ENCODE data around the gene CARNS1.

Gene CARNS1

DNA sequence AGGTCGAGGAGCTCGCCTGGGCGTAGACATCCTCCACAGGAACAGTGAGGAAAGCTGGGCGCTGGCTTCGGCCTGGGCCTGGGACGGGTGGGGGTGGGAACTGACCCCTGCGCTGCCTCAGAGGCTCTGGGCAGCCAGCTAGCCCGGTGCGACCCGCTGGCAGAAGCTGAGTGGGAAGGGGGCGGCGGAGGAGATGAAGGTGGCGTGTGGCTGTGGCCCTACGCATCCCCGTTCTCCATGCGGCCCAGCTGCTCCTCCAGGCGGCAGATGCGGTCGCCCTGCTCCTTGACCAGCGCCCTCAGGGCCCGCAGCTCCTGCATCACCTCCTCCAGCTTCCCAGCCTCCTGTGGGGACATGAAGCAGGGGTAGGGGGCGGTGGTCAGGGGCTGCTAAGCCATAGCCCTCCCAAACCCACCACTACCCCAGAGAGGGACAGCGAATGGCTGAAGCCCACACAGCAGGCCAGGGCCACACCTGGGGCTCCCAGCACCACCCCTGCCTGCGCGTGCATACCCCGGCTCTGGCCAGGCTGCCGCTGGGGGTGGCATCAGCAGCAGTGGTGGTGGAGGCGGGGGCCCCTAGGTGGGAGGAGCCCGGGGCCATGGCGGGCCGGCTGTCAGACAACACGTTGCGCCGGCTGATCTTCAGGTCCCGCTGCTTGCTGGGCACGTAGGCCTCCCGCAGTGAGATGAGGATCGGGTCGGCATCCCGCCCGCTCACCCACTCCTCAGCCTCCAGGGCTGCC lies 22.9 kb downstream of the CARNS1 start:
- TF ChIP-seq, protein P1, sequence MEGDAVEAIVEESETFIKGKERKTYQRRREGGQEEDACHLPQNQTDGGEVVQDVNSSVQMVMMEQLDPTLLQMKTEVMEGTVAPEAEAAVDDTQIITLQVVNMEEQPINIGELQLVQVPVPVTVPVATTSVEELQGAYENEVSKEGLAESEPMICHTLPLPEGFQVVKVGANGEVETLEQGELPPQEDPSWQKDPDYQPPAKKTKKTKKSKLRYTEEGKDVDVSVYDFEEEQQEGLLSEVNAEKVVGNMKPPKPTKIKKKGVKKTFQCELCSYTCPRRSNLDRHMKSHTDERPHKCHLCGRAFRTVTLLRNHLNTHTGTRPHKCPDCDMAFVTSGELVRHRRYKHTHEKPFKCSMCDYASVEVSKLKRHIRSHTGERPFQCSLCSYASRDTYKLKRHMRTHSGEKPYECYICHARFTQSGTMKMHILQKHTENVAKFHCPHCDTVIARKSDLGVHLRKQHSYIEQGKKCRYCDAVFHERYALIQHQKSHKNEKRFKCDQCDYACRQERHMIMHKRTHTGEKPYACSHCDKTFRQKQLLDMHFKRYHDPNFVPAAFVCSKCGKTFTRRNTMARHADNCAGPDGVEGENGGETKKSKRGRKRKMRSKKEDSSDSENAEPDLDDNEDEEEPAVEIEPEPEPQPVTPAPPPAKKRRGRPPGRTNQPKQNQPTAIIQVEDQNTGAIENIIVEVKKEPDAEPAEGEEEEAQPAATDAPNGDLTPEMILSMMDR (conservative IDR thresholded peaks at IDR 0.05; ENCODE audit: low read length) = no peak
- no peak for TF ChIP-seq EZH2phosphoT487 (IDR thresholded peaks at IDR 0.05; ENCODE audit: borderline replicate concordance)
- Histone ChIP-seq H3K4me1 (ENCODE audit: insufficient read depth, low read length, poor library complexity, severe bottlenecking) (peaks cover 53% of the 10 kb centered on the region), H3K9ac (ENCODE audit: low read depth, low read length, poor library complexity, severe bottlenecking) (peak overlapping the region; percentile 100), H3K4me3 (ENCODE audit: low read length, poor library complexity, severe bottlenecking) (peak overlapping the region; percentile 100), H4K20me1 (ENCODE audit: insufficient read depth, low read length, poor library complexity, severe bottlenecking) (peaks cover 35% of the 10 kb centered on the region), H3K36me3 (ENCODE audit: insufficient read depth, low read length) (peaks cover 20% of the 10 kb centered on the region; the same call in 1 of the 2 replicates), H3K9me2 (replicated peaks; ENCODE audit: low read depth, low read length) (no peaks in the 10 kb centered on the region), H3F3A (ENCODE audit: low read depth) (0 out of 2 replicates have a peak, but pooled peaks cover 2% of the 10 kb centered on the region), H3K79me2 (ENCODE audit: insufficient read depth, low read length) (peaks cover 69% of the 10 kb centered on the region), H3K27me3 (ENCODE audit: insufficient read depth, low read length, poor library complexity, severe bottlenecking) (no peaks in the 10 kb centered on the region), H3K9me3 (ENCODE audit: insufficient read depth, low read depth, low read length) (no peaks in the 10 kb centered on the region), H2AFZ (ENCODE audit: low read length) (no peak overlapping the region), H3K4me2 (ENCODE audit: low read depth, low read length, poor library complexity, severe bottlenecking) (peak overlapping the region; percentile 90)

DNA sequence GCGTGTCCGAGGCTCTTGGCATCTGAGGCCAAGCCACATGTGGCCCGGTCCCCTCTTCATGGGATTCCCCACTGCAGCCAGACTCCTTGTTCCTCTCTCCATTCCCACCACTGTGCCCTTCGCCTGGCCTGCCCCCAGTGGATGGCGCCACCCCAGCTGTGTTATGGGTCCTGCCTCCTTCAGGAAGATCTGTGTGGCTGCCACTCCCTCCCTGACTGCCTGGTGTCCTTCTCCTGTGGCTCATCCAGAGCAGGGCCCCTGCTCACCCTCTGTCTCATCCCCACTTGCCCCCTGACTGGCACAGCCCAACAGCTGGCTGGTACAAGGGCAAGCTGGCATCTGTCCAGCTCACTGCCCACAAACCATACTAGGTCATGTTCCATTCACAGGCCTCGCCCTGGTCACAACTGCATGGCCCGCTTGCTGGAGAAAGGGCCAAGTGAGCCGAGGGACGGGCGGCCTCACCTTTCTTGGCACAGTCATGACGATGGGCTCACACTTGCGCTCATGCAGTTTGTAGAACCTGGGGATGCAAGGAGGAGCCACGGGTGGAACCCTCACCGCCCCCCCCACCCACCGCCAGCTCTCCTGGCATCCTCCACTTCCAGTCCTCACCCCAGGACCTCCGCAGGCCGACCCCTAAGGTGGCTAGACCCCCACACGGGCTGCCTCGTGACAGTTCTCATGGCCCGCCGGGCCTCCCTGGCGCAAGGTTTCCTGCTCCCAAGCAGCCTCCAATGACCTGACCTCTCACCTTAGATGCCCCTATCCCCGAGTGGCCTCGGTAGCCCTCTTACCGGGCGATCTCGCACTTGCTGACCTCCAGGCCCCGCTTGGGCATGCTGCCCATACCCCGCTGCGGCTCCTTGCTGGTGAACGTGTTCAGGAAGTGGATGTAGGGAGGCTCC lies 24.1 kb downstream of the CARNS1 start:
- H3K9ac ChIP-seq (ENCODE audit: low read depth, low read length, poor library complexity, severe bottlenecking) = peak overlapping the region; percentile 100
- peaks cover 40% of the 10 kb centered on the region for H3K4me1 ChIP-seq (ENCODE audit: insufficient read depth, low read length, poor library complexity, severe bottlenecking)
- H3K4me2 ChIP-seq (ENCODE audit: low read depth, low read length, poor library complexity, severe bottlenecking) = peak overlapping the region; percentile 90
- peak overlapping the region; percentile 100 for H3K4me3 ChIP-seq (ENCODE audit: low read length, poor library complexity, severe bottlenecking)
- no peak overlapping the region for H2AFZ ChIP-seq (ENCODE audit: low read length)
- no peaks in the 10 kb centered on the region for H3K27me3 ChIP-seq (ENCODE audit: insufficient read depth, low read length, poor library complexity, severe bottlenecking)
- peaks cover 23% of the 10 kb centered on the region for H4K20me1 ChIP-seq (ENCODE audit: insufficient read depth, low read length, poor library complexity, severe bottlenecking)
- TF ChIP-seq EZH2phosphoT487 (IDR thresholded peaks at IDR 0.05; ENCODE audit: borderline replicate concordance) = no peak
- TF ChIP-seq, protein P1 (conservative IDR thresholded peaks at IDR 0.05; ENCODE audit: low read length) = peak; percentile 69
- 0 out of 2 replicates have a peak, but pooled peaks cover 2% of the 10 kb centered on the region for H3F3A ChIP-seq (ENCODE audit: low read depth)
- peaks cover 57% of the 10 kb centered on the region for H3K79me2 ChIP-seq (ENCODE audit: insufficient read depth, low read length)
- H3K9me3 ChIP-seq (ENCODE audit: insufficient read depth, low read depth, low read length) = no peaks in the 10 kb centered on the region
- no peaks in the 10 kb centered on the region for H3K9me2 ChIP-seq (replicated peaks; ENCODE audit: low read depth, low read length)
- H3K36me3 ChIP-seq (ENCODE audit: insufficient read depth, low read length) = peaks cover 13% of the 10 kb centered on the region; the same call in 1 of the 2 replicates

DNA sequence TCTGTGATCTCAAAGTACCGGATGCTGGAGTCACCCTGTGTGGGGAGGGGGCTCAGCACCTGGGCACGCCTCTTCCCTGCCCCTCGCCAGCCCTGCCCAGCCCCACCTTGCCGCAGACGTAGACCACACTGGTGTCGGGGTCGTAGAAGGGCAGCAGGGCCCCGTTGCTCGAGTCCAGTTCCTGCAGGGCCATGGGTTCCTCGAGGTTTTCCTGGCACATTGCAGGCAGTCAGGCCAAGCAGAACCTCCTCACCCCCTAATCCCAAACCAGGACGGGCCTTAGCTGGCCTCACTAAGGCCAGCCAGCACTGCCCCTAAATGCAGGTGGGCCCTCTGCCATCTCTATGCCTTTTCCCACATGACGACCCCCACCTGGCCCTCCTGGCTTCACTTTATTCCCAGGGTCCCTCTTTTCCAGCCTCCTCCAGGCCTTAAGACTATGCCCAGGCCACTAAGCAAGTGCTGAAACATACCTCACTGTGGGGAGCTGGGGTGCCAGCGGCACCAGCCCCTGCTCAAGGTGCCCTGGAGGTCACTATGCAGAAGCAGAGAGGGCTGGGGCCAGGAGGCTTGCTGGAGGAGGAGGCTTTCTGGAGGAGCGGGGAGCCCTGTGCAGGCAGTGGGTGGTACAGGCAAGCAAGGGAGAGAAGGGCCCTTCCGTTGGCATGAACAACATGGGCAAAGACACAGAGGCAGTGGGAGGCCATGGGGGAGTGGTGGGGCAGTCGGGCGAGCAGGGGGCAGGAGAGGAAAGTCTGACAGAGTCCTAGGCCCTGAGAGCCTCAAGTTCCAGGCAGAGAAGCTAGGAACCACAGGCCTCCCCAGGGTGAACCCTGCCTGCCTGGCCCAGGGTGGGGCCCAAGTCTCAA lies 25.0 kb downstream of the CARNS1 start:
- Histone ChIP-seq H3F3A (ENCODE audit: low read depth) (0 out of 2 replicates have a peak, but pooled peaks cover 2% of the 10 kb centered on the region), H3K36me3 (ENCODE audit: insufficient read depth, low read length) (peaks cover 4% of the 10 kb centered on the region; the same call in 1 of the 2 replicates), H3K79me2 (ENCODE audit: insufficient read depth, low read length) (peaks cover 48% of the 10 kb centered on the region), H2AFZ (ENCODE audit: low read length) (no peak overlapping the region), H3K9me2 (replicated peaks; ENCODE audit: low read depth, low read length) (no peaks in the 10 kb centered on the region), H3K4me3 (ENCODE audit: low read length, poor library complexity, severe bottlenecking) (no peak overlapping the region), H3K4me2 (ENCODE audit: low read depth, low read length, poor library complexity, severe bottlenecking) (peak overlapping the region; percentile 90), H4K20me1 (ENCODE audit: insufficient read depth, low read length, poor library complexity, severe bottlenecking) (peaks cover 14% of the 10 kb centered on the region), H3K9me3 (ENCODE audit: insufficient read depth, low read depth, low read length) (no peaks in the 10 kb centered on the region), H3K27me3 (ENCODE audit: insufficient read depth, low read length, poor library complexity, severe bottlenecking) (no peaks in the 10 kb centered on the region), H3K9ac (ENCODE audit: low read depth, low read length, poor library complexity, severe bottlenecking) (no peak overlapping the region), H3K4me1 (ENCODE audit: insufficient read depth, low read length, poor library complexity, severe bottlenecking) (peaks cover 31% of the 10 kb centered on the region)
- no peak for TF ChIP-seq EZH2phosphoT487 (IDR thresholded peaks at IDR 0.05; ENCODE audit: borderline replicate concordance)
- TF ChIP-seq, protein P1 (conservative IDR thresholded peaks at IDR 0.05; ENCODE audit: low read length) = no peak

Data from Loucy (cell line).